GM12878 (cell line): ENCODE measurements around the gene R3HDM1. TPM values are rescaled to one million over a fixed set of nuclear protein-coding genes. Genes with fewer than 3 reads are reported as not detected.

Experiments
- ATAC-seq: fragments of 200-7000 bp; cut with Tn5 transposase; 3 replicates; pipeline ENCODE4 v1.9.1; 2020; ENCODE audit warnings: mild to moderate bottlenecking, moderate library complexity
- BruUV-seq: library from RNA; stranded (reverse); fragments of 400-500 nt; replicated peaks from 2 replicates; lab custom pipeline; 2021; lab: Mats Ljungman, UMichigan
- CTCF ChIA-PET: fragments of 300-600 bp; sonication (Branson Sonifier 250); formaldehyde crosslinking; extraction: SDS; loops from one replicate; lab custom pipeline; 2021; ENCODE audit warnings: inconsistent platforms; lab: Yijun Ruan, JAX
- POLR2A ChIA-PET: fragments of 350-600 bp; formaldehyde crosslinking; extraction: SDS; loops from one replicate; lab custom pipeline; 2021; ENCODE audit warnings: inconsistent platforms; lab: Charles Lee
- RAD21 ChIA-PET: fragments of 300-600 bp; sonication (Branson Sonifier 250); formaldehyde crosslinking; loops from one replicate; lab custom pipeline; 2023; ENCODE audit warnings: antibody characterized with exemption; ENCODE audit not compliant: unreplicated experiment; lab: Charles Lee
- SMC1A ChIA-PET: fragments of 300-600 bp; sonication (Branson Sonifier 250); formaldehyde crosslinking; loops from one replicate; lab custom pipeline; 2023; ENCODE audit not compliant: unreplicated experiment, uncharacterized antibody; lab: Charles Lee
- DNase-seq: peaks from one replicate; pipeline ENCODE4 v3.0.0-alpha.2; 2011; ENCODE audit warnings: low read depth, low spot score
- FAIRE-seq: peaks from 3 replicates; lab custom pipeline; 2011; peaks lifted over from hg19 to GRCh38; lab: Jason Lieb, UNC
- H2AFZ ChIP-seq: 2 replicates; pipeline ENCODE4 v1.6.0; 2011; ENCODE audit warnings: low read depth, low read length, control low read depth; ENCODE audit not compliant: control insufficient read depth
- H3K27ac ChIP-seq: 2 replicates; pipeline ENCODE4 v1.5.1; 2011; ENCODE audit warnings: control low read depth; ENCODE audit not compliant: control insufficient read depth, insufficient read depth
- H3K27me3 ChIP-seq, 2 experiments: replicated peaks in 1 of 2; 2 replicates each; pipeline versions ENCODE4 v1.6.0 to v1.6.1; 2011; ENCODE audit warnings: low read length in 1 of 2; ENCODE audit not compliant: control insufficient read depth in 2 of 2, insufficient read depth in 2 of 2
- H3K36me3 ChIP-seq, 2 experiments: 2 replicates each; pipeline ENCODE4 v1.5.1; 2011; ENCODE audit warnings: low read length in 1 of 2; ENCODE audit not compliant: control insufficient read depth in 2 of 2, insufficient read depth in 2 of 2
- H3K4me1 ChIP-seq: 2 replicates; pipeline ENCODE4 v1.6.1; 2011; ENCODE audit warnings: mild to moderate bottlenecking, low read length, moderate library complexity, mixed read lengths; ENCODE audit not compliant: control insufficient read depth, insufficient read depth
- H3K4me2 ChIP-seq: 2 replicates; pipeline ENCODE4 v1.6.0; 2011; ENCODE audit warnings: control low read depth; ENCODE audit not compliant: control insufficient read depth, insufficient read depth
- H3K4me3 ChIP-seq: fragments of 200-600 bp; sonication (generic); 2 replicates; pipeline ENCODE4 v1.5.1; 2016
- H3K79me2 ChIP-seq: 2 replicates; pipeline ENCODE4 v1.6.0; 2011; ENCODE audit warnings: low read length; ENCODE audit not compliant: control insufficient read depth, insufficient read depth
- H3K9ac ChIP-seq: 2 replicates; pipeline ENCODE4 v1.8.0; 2011; ENCODE audit warnings: low read length, control low read depth, mixed read lengths; ENCODE audit not compliant: control insufficient read depth, insufficient read depth
- H3K9me3 ChIP-seq: replicated peaks from 3 replicates; pipeline ENCODE4 v1.5.1; 2011; ENCODE audit warnings: mild to moderate bottlenecking, low read length; ENCODE audit not compliant: control insufficient read depth, insufficient read depth
- H4K20me1 ChIP-seq: 2 replicates; pipeline ENCODE4 v1.6.0; 2011; ENCODE audit not compliant: control insufficient read depth, insufficient read depth
- BACH1 ChIP-seq: fragments of 450-650 bp; IDR thresholded peaks from 2 replicates; pipeline ENCODE4 v1.6.1; 2017; ENCODE audit warnings: mild to moderate bottlenecking, borderline replicate concordance
- EP300 ChIP-seq, 2 experiments: fragments of 150-350 bp in 1 of 2; IDR thresholded peaks; 2 replicates each; pipeline ENCODE4 v1.6.1; 2011 to 2012; ENCODE audit warnings: low read depth in 2 of 2, low read length in 2 of 2, borderline replicate concordance in 1 of 2, improper control_type of control experiment in 1 of 2, inconsistent platforms in 1 of 2; ENCODE audit not compliant: control insufficient read depth in 1 of 2
- LARP7 ChIP-seq: fragments of 450-650 bp; IDR thresholded peaks from 2 replicates; pipeline ENCODE4 v1.6.1; 2017; ENCODE audit warnings: mild to moderate bottlenecking
- NRF1 ChIP-seq: conservative IDR thresholded peaks from 2 replicates; pipeline ENCODE4 v1.6.1; 2011; ENCODE audit warnings: mild to moderate bottlenecking, low read depth, low read length, improper control_type of control experiment
- POU2F2 ChIP-seq: IDR thresholded peaks from 3 replicates; pipeline ENCODE4 v1.6.1; 2011; ENCODE audit warnings: low read depth, mild to moderate bottlenecking, low read length, borderline replicate concordance
- SRF ChIP-seq, 2 experiments: IDR thresholded peaks; 2 replicates each; pipeline ENCODE4 v1.6.1; 2011; ENCODE audit warnings: low read depth in 2 of 2, low read length in 2 of 2, mild to moderate bottlenecking in 1 of 2, moderate library complexity in 1 of 2
- ZBTB33 ChIP-seq: fragments of 450-650 bp; IDR thresholded peaks from 2 replicates; pipeline ENCODE4 v1.6.1; 2017; ENCODE audit warnings: mild to moderate bottlenecking
- WGBS: methylation state at CpG from one replicate; pipeline ENCODE4 v1.1.6; 2016; ENCODE audit warnings: low lambda C conversion rate; ENCODE audit not compliant: insufficient replicate concordance, insufficient coverage; ENCODE audit errors: missing lambda C conversion rate; 5-methylcytosine and 5-hydroxymethylcytosine counted together
- in situ Hi-C: fragments of 300-500 bp; cut with MboI; formaldehyde crosslinking; loops from 9 replicates; pipeline ENCODE4 v1.14.3; 2018; ENCODE audit warnings: mixed read lengths
- intact Hi-C: fragments of 100-400 bp; cut with micrococcal nuclease; formaldehyde crosslinking; loops from one replicate; pipeline ENCODE4 v1.14.2; 2022; ENCODE audit not compliant: unreplicated experiment
- polyA plus RNA-seq, 11 experiments: library from polyadenylated mRNA; depleted of rRNA in 4 of 11; unstranded in 6 of 11; stranded (reverse) in 5 of 11; fragments of >200 nt; fragmentation: Nextera tagmentation in 4 of 11; fragmentation: Illumina TruSeq in 1 of 11; extraction: Ambion mirVana in 4 of 11; extraction: Trizol in 1 of 11; gene quantifications; 1 replicate in 1 of 11; 2 replicates in 10 of 11; pipeline versions ENCODE4 v1.2.1 to v1.2.3, GENCODE V29; 2011 to 2016; ENCODE audit warnings: inconsistent platforms in 2 of 11, missing spikeins in 2 of 11, low read depth in 1 of 11
- total RNA-seq, 4 experiments: library from RNA; depleted of rRNA in 3 of 4; stranded (reverse); fragments of >200 nt in 3 of 4; fragmentation: Illumina TruSeq in 1 of 4; extraction: Trizol in 1 of 4; gene quantifications; 2 replicates each; pipeline versions ENCODE4 v1.2.1 to v1.2.3, GENCODE V29; 2013 to 2021
- TF ChIP-seq, protein P1 (sequence below): fragments of 450-650 bp; IDR thresholded peaks from 2 replicates; pipeline ENCODE4 v1.6.1; 2014; ENCODE audit warnings: mild to moderate bottlenecking

The R3HDM1 gene
- total and polyA plus RNA-seq, 10 of the 15 experiments (the other 5 are each of a cell fraction or from before 2014, with no cell fraction given): 16.8 to 89.6 (median 47.7) TPM

- ChIA-PET SMC1A (no interaction called here), CTCF (no interaction called here), POLR2A (no interaction called here), RAD21 (no interaction called here)
- in situ Hi-C loops (no loop called here), intact Hi-C loops (no loop called here)
- Histone ChIP-seq H3K79me2 (no peaks in the 10 kb centered on the region), H3K36me3 (no peaks in the 10 kb centered on the region), H3K9me3 (peaks cover 7% of the 10 kb centered on the region), H2AFZ (no peak overlapping the region), H4K20me1 (no peaks in the 10 kb centered on the region), H3K4me3 (no peak overlapping the region), H3K4me1 (no peaks in the 10 kb centered on the region), H3K9ac (no peak overlapping the region), H3K27ac (no peak overlapping the region), H3K4me2 (no peak overlapping the region), H3K27me3 (no peaks in the 10 kb centered on the region)
- no TSS peak for BruUV-seq
- DNase-seq: no peak
- TF ChIP-seq LARP7: no peak
- TF ChIP-seq EP300 (IDR thresholded peaks at IDR 0.05; ENCODE audit: borderline replicate concordance in 1 of 2, control insufficient read depth in 1 of 2, low read depth in 2 of 2, low read length in 2 of 2): no peak
- no peak for TF ChIP-seq POU2F2
- no peak for TF ChIP-seq ZBTB33
- FAIRE-seq: no peak
- no peak for ATAC-seq
- WGBS: 100% methylated on average over 1 of the region's 1 CpG
Measured at GRCh38 chr2:135494503-135494902, 36.8 kb upstream of the R3HDM1 start.

- H3K4me3 ChIP-seq: no peak overlapping the region
- intact Hi-C loops: no loop called here
- RAD21 ChIA-PET: no interaction called here
- TF ChIP-seq SRF (IDR thresholded peaks at IDR 0.05; ENCODE audit: low read depth in 2 of 2, low read length in 2 of 2) (no peak), BACH1 (no peak), ZBTB33 (no peak), NRF1 (no peak)
- TF ChIP-seq, protein P1, sequence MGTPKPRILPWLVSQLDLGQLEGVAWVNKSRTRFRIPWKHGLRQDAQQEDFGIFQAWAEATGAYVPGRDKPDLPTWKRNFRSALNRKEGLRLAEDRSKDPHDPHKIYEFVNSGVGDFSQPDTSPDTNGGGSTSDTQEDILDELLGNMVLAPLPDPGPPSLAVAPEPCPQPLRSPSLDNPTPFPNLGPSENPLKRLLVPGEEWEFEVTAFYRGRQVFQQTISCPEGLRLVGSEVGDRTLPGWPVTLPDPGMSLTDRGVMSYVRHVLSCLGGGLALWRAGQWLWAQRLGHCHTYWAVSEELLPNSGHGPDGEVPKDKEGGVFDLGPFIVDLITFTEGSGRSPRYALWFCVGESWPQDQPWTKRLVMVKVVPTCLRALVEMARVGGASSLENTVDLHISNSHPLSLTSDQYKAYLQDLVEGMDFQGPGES: no peak
- TF ChIP-seq, all 136 proteins: peak for 0
- CTCF ChIA-PET: no interaction called here
- BruUV-seq: no TSS peak
- Histone ChIP-seq H3K4me2 (no peak overlapping the region), H3K4me1 (no peaks in the 10 kb centered on the region), H3K9me3 (peaks cover 7% of the 10 kb centered on the region), H3K27me3 (no peaks in the 10 kb centered on the region), H2AFZ (no peak overlapping the region), H3K79me2 (no peaks in the 10 kb centered on the region), H3K27ac (no peak overlapping the region), H4K20me1 (no peaks in the 10 kb centered on the region), H3K9ac (no peak overlapping the region), H3K36me3 (no peaks in the 10 kb centered on the region)
- DNase-seq (no peak), FAIRE-seq (no peak), ATAC-seq (no peak)
- in situ Hi-C loops: no loop called here
- POLR2A ChIA-PET: no interaction called here
- SMC1A ChIA-PET: no interaction called here
- WGBS: 93% methylated on average over 2 of the region's 2 CpGs
Measured at GRCh38 chr2:135494917-135495316, 36.4 kb upstream of the R3HDM1 start.
